Activated CD8-positive, alpha-beta memory T cell treated with anti-CD3 and anti-CD28 coated beads, Interleukin-2, amount 10 ng/mL, durations not matched to agents 7 days and 5 days (primary cell): Measurements from ENCODE around the gene CUEDC1. TPM values are rescaled to one million over a fixed set of nuclear protein-coding genes. Genes with fewer than 3 reads are reported as not detected.
"Not testable (repeated sequence)": the region's sequence is repeated elsewhere in the genome, so short reads cannot be mapped to it uniquely, and the experiment has no call there.

ENCODE experiments used
- ATAC-seq: fragments of 150-1000 bp; cut with Tn5 transposase; one replicate; pipeline ENCODE4 v1.10.0; 2021; ENCODE audit warnings: moderate library complexity
- CTCF ChIA-PET: fragments of 350-600 bp; sonication (Branson Sonifier 250); formaldehyde crosslinking; loops from one replicate; lab custom pipeline; 2021; ENCODE audit warnings: antibody characterized with exemption; lab: Charles Lee
- DNase-seq: peaks from one replicate; pipeline ENCODE4 v3.0.0-alpha.2; 2020
- H3K27ac Mint-ChIP-seq: one replicate; pipeline ENCODE4 v1.8.0; 2021; ENCODE audit warnings: mild to moderate bottlenecking, mixed read lengths
- H3K27me3 Mint-ChIP-seq: one replicate; pipeline ENCODE4 v1.8.0; 2021; ENCODE audit warnings: mixed read lengths
- H3K36me3 Mint-ChIP-seq: one replicate; pipeline ENCODE4 v1.8.0; 2021; ENCODE audit warnings: mild to moderate bottlenecking, mixed read lengths
- H3K4me1 Mint-ChIP-seq: one replicate; pipeline ENCODE4 v1.8.0; 2021; ENCODE audit warnings: mixed read lengths
- H3K4me3 Mint-ChIP-seq: one replicate; pipeline ENCODE4 v1.8.0; 2021; ENCODE audit warnings: mild to moderate bottlenecking, moderate library complexity, mixed read lengths
- H3K9me3 Mint-ChIP-seq: one replicate; pipeline ENCODE4 v1.8.0; 2022; ENCODE audit warnings: low read depth, mixed read lengths
- total RNA-seq, 2 experiments: library from RNA; stranded (reverse); gene quantifications; one replicate each; pipeline ENCODE4 v1.2.3, GENCODE V29; 2021

CUEDC1 gene
- total RNA-seq, 2 experiments from 2014 or later, result not detected

GRCh38 chr17:57923182-57923872, 31.9 kb downstream of the CUEDC1 start:
- H3K27me3 Mint-ChIP-seq, result peaks cover 61% of the 10 kb centered on the region
- ATAC-seq, result peak; percentile 64
- CTCF ChIA-PET, result interaction anchor here (1.0 to 1.9 kb wide), 5 partner anchors 15 to 66 kb away, joined by 3 to 4 read pairs (median 3); no protein-coding TSS in a partner anchor

GRCh38 chr17:57922745-57923144, 32.5 kb downstream of the CUEDC1 start:
- not testable (repeated sequence) for DNase-seq, ATAC-seq, H3K4me3 Mint-ChIP-seq, H3K9me3 Mint-ChIP-seq, H3K36me3 Mint-ChIP-seq, H3K27ac Mint-ChIP-seq
- CTCF ChIA-PET, result interaction anchor here (1.0 to 1.9 kb wide), 4 partner anchors 16 to 65 kb away, joined by 3 to 4 read pairs (median 4); no protein-coding TSS in a partner anchor
- H3K4me1 Mint-ChIP-seq, result peaks cover 14% of the 10 kb centered on the region
- H3K27me3 Mint-ChIP-seq, result peaks cover 58% of the 10 kb centered on the region

More at GRCh38 chr17:57923182-57923872, 31.9 kb downstream of the CUEDC1 start:
- H3K4me3 Mint-ChIP-seq, result no peak overlapping the region
- H3K9me3 Mint-ChIP-seq, result no peaks in the 10 kb centered on the region
- DNase-seq, result peak; percentile 55
- no peak overlapping the region for H3K27ac Mint-ChIP-seq
- H3K36me3 Mint-ChIP-seq, result no peaks in the 10 kb centered on the region
- H3K4me1 Mint-ChIP-seq, result peaks cover 14% of the 10 kb centered on the region

GRCh38 chr17:57920916-57921703, 34.1 kb downstream of the CUEDC1 start:
- Mint-ChIP-seq H3K9me3 (no peaks in the 10 kb centered on the region), H3K27ac (no peak overlapping the region), H3K4me1 (peaks cover 14% of the 10 kb centered on the region), H3K36me3 (no peaks in the 10 kb centered on the region), H3K27me3 (peaks cover 44% of the 10 kb centered on the region), H3K4me3 (no peak overlapping the region)
- ATAC-seq (no peak), DNase-seq (no peak)
- CTCF ChIA-PET, result interaction anchor here (1.0 to 1.9 kb wide), 3 partner anchors 9 to 25 kb away, joined by 3 to 4 read pairs (median 3); no protein-coding TSS in a partner anchor

GRCh38 chr17:57919918-57920317, 35.3 kb downstream of the CUEDC1 start:
- Mint-ChIP-seq H3K36me3 (no peaks in the 10 kb centered on the region), H3K4me1 (peaks cover 14% of the 10 kb centered on the region), H3K4me3 (no peak overlapping the region), H3K27ac (no peak overlapping the region), H3K27me3 (peaks cover 35% of the 10 kb centered on the region), H3K9me3 (no peaks in the 10 kb centered on the region)
- CTCF ChIA-PET, result interaction anchor here (1.0 to 1.2 kb wide), 2 partner anchors 11 to 26 kb away, joined by 3 read pairs; no protein-coding TSS in a partner anchor
- ATAC-seq (no peak), DNase-seq (no peak)

- H3K9me3 Mint-ChIP-seq, result no peaks in the 10 kb centered on the region
- no peak for ATAC-seq
- H3K4me1 Mint-ChIP-seq, result peaks cover 6% of the 10 kb centered on the region
- DNase-seq, result no peak
- H3K27me3 Mint-ChIP-seq, result peaks cover 34% of the 10 kb centered on the region
- H3K36me3 Mint-ChIP-seq, result no peaks in the 10 kb centered on the region
- no peak overlapping the region for H3K4me3 Mint-ChIP-seq
- CTCF ChIA-PET, result interaction anchor here (1.0 to 1.5 kb wide), 3 partner anchors 26 to 194 kb away, joined by 3 to 4 read pairs (median 3); no protein-coding TSS in a partner anchor
- H3K27ac Mint-ChIP-seq, result no peak overlapping the region
Measured at GRCh38 chr17:57918017-57918895, 37.0 kb downstream of the CUEDC1 start.

GRCh38 chr17:57916925-57917858, 38.0 kb downstream of the CUEDC1 start:
- no peaks in the 10 kb centered on the region for H3K36me3 Mint-ChIP-seq
- no peaks in the 10 kb centered on the region for H3K9me3 Mint-ChIP-seq
- ATAC-seq, result peak; percentile 39
- no peak overlapping the region for H3K4me3 Mint-ChIP-seq
- no peak for DNase-seq
- H3K27me3 Mint-ChIP-seq, result peaks cover 28% of the 10 kb centered on the region
- peaks cover 3% of the 10 kb centered on the region for H3K4me1 Mint-ChIP-seq
- H3K27ac Mint-ChIP-seq, result no peak overlapping the region
- CTCF ChIA-PET, result interaction anchor here (1.0 to 1.5 kb wide), 3 partner anchors 25 to 195 kb away, joined by 3 to 4 read pairs (median 3); no protein-coding TSS in a partner anchor

- ATAC-seq (no peak), DNase-seq (no peak)
- H3K4me1 Mint-ChIP-seq, result no peaks in the 10 kb centered on the region
- H3K4me3 Mint-ChIP-seq, result no peak overlapping the region
- CTCF ChIA-PET, result interaction anchor here (0.9 to 1.0 kb wide), 2 partner anchors 24 to 74 kb away, joined by 3 to 4 read pairs; no protein-coding TSS in a partner anchor
- no peaks in the 10 kb centered on the region for H3K9me3 Mint-ChIP-seq
- H3K27ac Mint-ChIP-seq, result no peak overlapping the region
- H3K27me3 Mint-ChIP-seq, result peaks cover 19% of the 10 kb centered on the region
- no peaks in the 10 kb centered on the region for H3K36me3 Mint-ChIP-seq
Measured at GRCh38 chr17:57915985-57916757, 39.0 kb downstream of the CUEDC1 start.

GRCh38 chr17:57915544-57915943, 39.7 kb downstream of the CUEDC1 start:
- Mint-ChIP-seq H3K4me3 (no peak overlapping the region), H3K27me3 (peaks cover 19% of the 10 kb centered on the region), H3K9me3 (no peaks in the 10 kb centered on the region), H3K4me1 (no peaks in the 10 kb centered on the region), H3K36me3 (no peaks in the 10 kb centered on the region), H3K27ac (no peak overlapping the region)
- DNase-seq (no peak), ATAC-seq (no peak)
- CTCF ChIA-PET, result interaction anchor here (0.9 to 1.6 kb wide), 3 partner anchors 23 to 334 kb away, joined by 3 to 4 read pairs (median 3); no protein-coding TSS in a partner anchor

GRCh38 chr17:57914273-57915142, 40.7 kb downstream of the CUEDC1 start:
- ATAC-seq (no peak), DNase-seq (no peak)
- CTCF ChIA-PET, result interaction anchor here (1.6 kb wide), 1 partner anchor 335 kb away, joined by 3 read pairs; no protein-coding TSS in a partner anchor
- no peak overlapping the region for H3K4me3 Mint-ChIP-seq
- no peaks in the 10 kb centered on the region for H3K4me1 Mint-ChIP-seq
- H3K27ac Mint-ChIP-seq, result no peak overlapping the region
- H3K36me3 Mint-ChIP-seq, result no peaks in the 10 kb centered on the region
- H3K9me3 Mint-ChIP-seq, result no peaks in the 10 kb centered on the region
- peaks cover 19% of the 10 kb centered on the region for H3K27me3 Mint-ChIP-seq

- Mint-ChIP-seq H3K27ac (no peak overlapping the region), H3K4me1 (no peaks in the 10 kb centered on the region), H3K27me3 (peaks cover 20% of the 10 kb centered on the region), H3K4me3 (no peak overlapping the region), H3K36me3 (no peaks in the 10 kb centered on the region), H3K9me3 (no peaks in the 10 kb centered on the region)
- ATAC-seq, result no peak
- CTCF ChIA-PET, result no interaction called here
- no peak for DNase-seq
Measured at GRCh38 chr17:57913575-57914272, 41.5 kb downstream of the CUEDC1 start.
